Activated CD4-positive, alpha-beta T cell treated with anti-CD3 and anti-CD28 coated beads for 36 hours (primary cell): ENCODE results near the gene PLCB3. TPM values are rescaled to one million over a fixed set of nuclear protein-coding genes. Genes with fewer than 3 reads are reported as not detected.
A peak's percentile ranks its signal among the peaks of the same experiment; 100 is the strongest.
"Not testable (repeated sequence)": the region's sequence is repeated elsewhere in the genome, so short reads cannot be mapped to it uniquely, and the experiment has no call there.

Source experiments
- ATAC-seq: fragments of 200-7000 bp; cut with Tn5 transposase; one replicate; pipeline ENCODE4 v1.10.0; 2021; ENCODE audit warnings: mild to moderate bottlenecking, moderate library complexity
- CTCF ChIA-PET: fragments of 350-600 bp; sonication (Branson Sonifier 250); formaldehyde crosslinking; loops from one replicate; lab custom pipeline; 2021; ENCODE audit warnings: antibody characterized with exemption; lab: Charles Lee
- POLR2A ChIA-PET: fragments of 350-600 bp; sonication (Branson Sonifier 250); formaldehyde crosslinking; loops from one replicate; lab custom pipeline; 2021; ENCODE audit warnings: antibody characterized with exemption, inconsistent platforms; lab: Charles Lee
- DNase-seq: peaks from one replicate; pipeline ENCODE4 v3.0.0-alpha.2; 2020
- H3K27ac Mint-ChIP-seq: one replicate; pipeline ENCODE4 v1.8.0; 2021; ENCODE audit warnings: mixed read lengths
- H3K27me3 Mint-ChIP-seq: one replicate; pipeline ENCODE4 v1.8.0; 2021; ENCODE audit warnings: mixed read lengths
- H3K36me3 Mint-ChIP-seq: one replicate; pipeline ENCODE4 v1.8.0; 2021; ENCODE audit warnings: low read depth, mixed read lengths
- H3K4me1 Mint-ChIP-seq: one replicate; pipeline ENCODE4 v1.8.0; 2021; ENCODE audit warnings: mixed read lengths
- H3K4me3 Mint-ChIP-seq: one replicate; pipeline ENCODE4 v1.8.0; 2021; ENCODE audit warnings: mild to moderate bottlenecking, moderate library complexity, mixed read lengths
- H3K9me3 Mint-ChIP-seq: one replicate; pipeline ENCODE4 v1.8.0; 2021; ENCODE audit warnings: low read depth, mixed read lengths
- intact Hi-C, 2 experiments: fragments of 100-400 bp; cut with DNase I in 1 of 2; cut with micrococcal nuclease in 1 of 2; formaldehyde crosslinking; loops; one replicate each; pipeline versions ENCODE4 v1.14.2 to v1.15.1; 2022 to 2024; cut with DNase I, micrococcal nuclease
- total RNA-seq, 2 experiments: library from RNA; stranded (reverse); gene quantifications; one replicate each; pipeline ENCODE4 v1.2.3, GENCODE V29; 2021

The PLCB3 gene
- total RNA-seq, 2 experiments from 2014 or later: 9.0 to 10.9 TPM

- Mint-ChIP-seq H3K4me1 (peaks cover 33% of the 10 kb centered on the region), H3K36me3 (peaks cover 26% of the 10 kb centered on the region), H3K4me3 (peak overlapping the region; percentile 86), H3K27me3 (no peaks in the 10 kb centered on the region), H3K27ac (no peak overlapping the region), H3K9me3 (no peaks in the 10 kb centered on the region)
- CTCF ChIA-PET: interaction anchor here (0.6 to 1.5 kb wide), 6 partner anchors 27 to 1393 kb away, joined by 3 to 6 read pairs (median 3); no protein-coding TSS in a partner anchor
- ATAC-seq: no peak
- DNase-seq: no peak
- POLR2A ChIA-PET: interaction anchor here (0.5 to 3.0 kb wide), 3 partner anchors 28 to 42 kb away, joined by 3 to 9 read pairs (median 4); no protein-coding TSS in a partner anchor
- intact Hi-C loops: loop anchor here (5.0 to 10.0 kb wide), 3 partner anchors 37 to 1639 kb away; partner anchors contain the start of genes FERMT3 (in 1 of the 2), MTA2 (in 1 of the 2), TM7SF2 (in 1 of the 2) and ZNHIT2 (in 1 of the 2)
These were observed 7.2 kb upstream of the PLCB3 start for GRCh38 chr11:64244107-64244506.

- Mint-ChIP-seq H3K4me3 (peak overlapping the region; percentile 94), H3K36me3 (peaks cover 23% of the 10 kb centered on the region), H3K27ac (no peak overlapping the region), H3K9me3 (no peaks in the 10 kb centered on the region), H3K27me3 (no peaks in the 10 kb centered on the region), H3K4me1 (peaks cover 30% of the 10 kb centered on the region)
- intact Hi-C loops: loop anchor here (1.0 to 10.0 kb wide), 4 partner anchors 38 to 1640 kb away; partner anchors contain the start of genes ESRRA (in 1 of the 2), FERMT3 (in 1 of the 2), MTA2 (in 1 of the 2) and TM7SF2 (in 1 of the 2)
- ATAC-seq (no peak), DNase-seq (no peak)
- CTCF ChIA-PET: interaction anchor here (0.6 to 1.7 kb wide), 7 partner anchors 8 to 1328 kb away, joined by 3 to 12 read pairs (median 3); no protein-coding TSS in a partner anchor
- POLR2A ChIA-PET: interaction anchor here (0.9 to 3.0 kb wide), 5 partner anchors 25 to 58 kb away, joined by 3 to 9 read pairs (median 3); partner anchors contain the start of gene FERMT3
These were observed 6.4 kb upstream of the PLCB3 start for GRCh38 chr11:64244966-64245365.

- Mint-ChIP-seq H3K27ac (peak overlapping the region; percentile 92), H3K4me3 (peak overlapping the region; percentile 94), H3K9me3 (no peaks in the 10 kb centered on the region), H3K27me3 (no peaks in the 10 kb centered on the region), H3K4me1 (peaks cover 28% of the 10 kb centered on the region), H3K36me3 (peaks cover 20% of the 10 kb centered on the region)
- intact Hi-C loops: loop anchor here (1.0 to 10.0 kb wide), 3 partner anchors 60 to 1641 kb away; partner anchors contain the start of genes ESRRA (in 1 of the 2), MTA2 (in 1 of the 2), TM7SF2 (in 1 of the 2) and ZNHIT2 (in 1 of the 2)
- peak; percentile 54 for DNase-seq
- ATAC-seq: no peak
- CTCF ChIA-PET: interaction anchor here (0.6 to 1.7 kb wide), 6 partner anchors 9 to 1327 kb away, joined by 3 to 12 read pairs (median 4); no protein-coding TSS in a partner anchor
- POLR2A ChIA-PET: interaction anchor here (0.9 to 3.0 kb wide), 4 partner anchors 25 to 58 kb away, joined by 3 to 9 read pairs (median 4); partner anchors contain the start of gene FERMT3
These were observed 5.9 kb upstream of the PLCB3 start for GRCh38 chr11:64245401-64245796.

GRCh38 chr11:64245797-64246620, 5.3 kb upstream of the PLCB3 start:
- DNase-seq: peak; percentile 91
- peaks cover 18% of the 10 kb centered on the region for H3K36me3 Mint-ChIP-seq
- intact Hi-C loops: loop anchor here (1.0 to 10.0 kb wide), 8 partner anchors 20 to 1641 kb away; partner anchors contain the start of genes ESRRA (in 2 of the 2), BAD (in 1 of the 2), MTA2 (in 1 of the 2) and NUDT22 (in 1 of the 2)
- H3K4me1 Mint-ChIP-seq: peaks cover 30% of the 10 kb centered on the region
- ATAC-seq: peak; percentile 17
- H3K27ac Mint-ChIP-seq: peak overlapping the region; percentile 92
- POLR2A ChIA-PET: interaction anchor here (0.7 to 3.0 kb wide), 7 partner anchors 24 to 72 kb away, joined by 3 to 9 read pairs (median 4); partner anchors contain the start of genes FERMT3, PRDX5 and STIP1
- H3K9me3 Mint-ChIP-seq: no peaks in the 10 kb centered on the region
- peak overlapping the region; percentile 94 for H3K4me3 Mint-ChIP-seq
- CTCF ChIA-PET: interaction anchor here (0.6 to 1.7 kb wide), 7 partner anchors 9 to 110 kb away, joined by 3 to 12 read pairs (median 5); partner anchors contain the start of gene CATSPERZ
- H3K27me3 Mint-ChIP-seq: no peaks in the 10 kb centered on the region

GRCh38 chr11:64246621-64246870, 4.8 kb upstream of the PLCB3 start:
- H3K27me3 Mint-ChIP-seq, H3K27ac Mint-ChIP-seq, DNase-seq, H3K9me3 Mint-ChIP-seq: not testable (repeated sequence)
- ATAC-seq: peak; percentile 7
- peak overlapping the region; percentile 79 for H3K4me3 Mint-ChIP-seq
- ChIA-PET CTCF (interaction anchor here (1.1 to 1.7 kb wide), 3 partner anchors 10 to 109 kb away, joined by 3 to 8 read pairs (median 5); no protein-coding TSS in a partner anchor), POLR2A (interaction anchor here (0.9 to 3.0 kb wide), 3 partner anchors 25 to 71 kb away, joined by 3 to 9 read pairs (median 5); partner anchors contain the start of genes PRDX5 and STIP1)
- H3K36me3 Mint-ChIP-seq: peaks cover 18% of the 10 kb centered on the region
- intact Hi-C loops: loop anchor here in 1 of 2 experiments (1.0 to 10.0 kb wide), 8 partner anchors 20 to 1642 kb away; partner anchors contain the start of genes BAD, ESRRA, MTA2 and NUDT22
- peaks cover 30% of the 10 kb centered on the region for H3K4me1 Mint-ChIP-seq

GRCh38 chr11:64246871-64247728, 4.2 kb upstream of the PLCB3 start, which contains the start of gene PPP1R14B:
PPP1R14B (minus strand) TSS chr11:64246943; CDS start chr11:64246673, 270 bp downstream.
- H3K9me3 Mint-ChIP-seq: no peaks in the 10 kb centered on the region
- peak within 1 kb of the TSS; percentile 94 for H3K4me3 Mint-ChIP-seq
- intact Hi-C loops: loop anchor here in 1 of 2 experiments (1.0 to 10.0 kb wide), 9 partner anchors 21 to 1642 kb away; partner anchors contain the start of genes BAD, ESRRA, MTA2 and NUDT22
- DNase-seq: peak; percentile 89
- CTCF ChIA-PET: interaction anchor here (1.1 to 2.4 kb wide), 3 partner anchors 41 to 109 kb away, joined by 3 to 8 read pairs (median 7); partner anchors contain the start of gene FERMT3
- H3K27ac Mint-ChIP-seq: peak within 1 kb of the TSS; percentile 92
- H3K4me1 Mint-ChIP-seq: peaks cover 34% of the 10 kb centered on the region
- H3K36me3 Mint-ChIP-seq: peaks cover 18% of the 10 kb centered on the region
- POLR2A ChIA-PET: interaction anchor here (0.9 to 3.0 kb wide), 3 partner anchors 25 to 71 kb away, joined by 3 to 9 read pairs (median 5); partner anchors contain the start of genes PRDX5 and STIP1
- peak; percentile 54 for ATAC-seq
- no peaks in the 10 kb centered on the region for H3K27me3 Mint-ChIP-seq

GRCh38 chr11:64247729-64248531, 3.4 kb upstream of the PLCB3 start:
- intact Hi-C loops: loop anchor here in 1 of 2 experiments (1.0 to 10.0 kb wide), 3 partner anchors 41 to 1643 kb away; partner anchors contain the start of genes MTA2, TM7SF2 and ZNHIT2
- ChIA-PET CTCF (interaction anchor here (0.8 to 3.0 kb wide), 3 partner anchors 20 to 56 kb away, joined by 3 to 20 read pairs (median 7); partner anchors contain the start of gene FERMT3), POLR2A (no interaction called here)
- H3K4me3 Mint-ChIP-seq: peak overlapping the region; percentile 79
- no peaks in the 10 kb centered on the region for H3K9me3 Mint-ChIP-seq
- DNase-seq (no peak), ATAC-seq (no peak)
- H3K27ac Mint-ChIP-seq: no peak overlapping the region
- H3K27me3 Mint-ChIP-seq: no peaks in the 10 kb centered on the region
- peaks cover 29% of the 10 kb centered on the region for H3K4me1 Mint-ChIP-seq
- peaks cover 18% of the 10 kb centered on the region for H3K36me3 Mint-ChIP-seq

GRCh38 chr11:64248578-64248977, 2.8 kb upstream of the PLCB3 start:
- no peak for DNase-seq
- no peaks in the 10 kb centered on the region for H3K27me3 Mint-ChIP-seq
- no peaks in the 10 kb centered on the region for H3K9me3 Mint-ChIP-seq
- POLR2A ChIA-PET: no interaction called here
- CTCF ChIA-PET: interaction anchor here (0.6 to 3.0 kb wide), 5 partner anchors 20 to 56 kb away, joined by 3 to 20 read pairs (median 3); partner anchors contain the start of gene FERMT3
- H3K36me3 Mint-ChIP-seq: peaks cover 13% of the 10 kb centered on the region
- ATAC-seq: no peak
- no peak overlapping the region for H3K27ac Mint-ChIP-seq
- H3K4me3 Mint-ChIP-seq: no peak overlapping the region
- intact Hi-C loops: loop anchor here in 1 of 2 experiments (10.0 kb wide), 2 partner anchors 866 to 1644 kb away; partner anchors contain the start of genes MTA2, TM7SF2 and ZNHIT2
- peaks cover 22% of the 10 kb centered on the region for H3K4me1 Mint-ChIP-seq

- no peaks in the 10 kb centered on the region for H3K9me3 Mint-ChIP-seq
- peaks cover 18% of the 10 kb centered on the region for H3K4me1 Mint-ChIP-seq
- intact Hi-C loops: loop anchor here in 1 of 2 experiments (10.0 kb wide), 2 partner anchors 866 to 1644 kb away; partner anchors contain the start of genes MTA2, TM7SF2 and ZNHIT2
- CTCF ChIA-PET: interaction anchor here (0.6 to 3.2 kb wide), 7 partner anchors 7 to 56 kb away, joined by 3 to 20 read pairs (median 7); partner anchors contain the start of genes ESRRA, FERMT3 and FKBP2
- DNase-seq: no peak
- POLR2A ChIA-PET: no interaction called here
- H3K36me3 Mint-ChIP-seq: peaks cover 8% of the 10 kb centered on the region
- no peak for ATAC-seq
- no peaks in the 10 kb centered on the region for H3K27me3 Mint-ChIP-seq
- H3K27ac Mint-ChIP-seq: no peak overlapping the region
- no peak overlapping the region for H3K4me3 Mint-ChIP-seq
These were observed 2.3 kb upstream of the PLCB3 start for GRCh38 chr11:64249038-64249437.
